Stimulated activated CD4-positive, alpha-beta T cell treated with anti-CD3 and anti-CD28 coated beads, Interleukin-4, amount 100 ng/mL, for 48 hours (primary cell): ENCODE data around the gene SAMD3.
"Not testable (repeated sequence)": the region's sequence is repeated elsewhere in the genome, so short reads cannot be mapped to it uniquely, and the experiment has no call there.

ENCODE experiments used
- DNase-seq, 2 donors: peaks; one replicate each; pipeline ENCODE4 v3.0.0-alpha.2; 2020; ENCODE audit warnings: low read depth in 2 of 2

The SAMD3 gene

GRCh38 chr6:130207979-130208649 is 14.6 kb downstream of the SAMD3 start:
- no peak for DNase-seq

DNA sequence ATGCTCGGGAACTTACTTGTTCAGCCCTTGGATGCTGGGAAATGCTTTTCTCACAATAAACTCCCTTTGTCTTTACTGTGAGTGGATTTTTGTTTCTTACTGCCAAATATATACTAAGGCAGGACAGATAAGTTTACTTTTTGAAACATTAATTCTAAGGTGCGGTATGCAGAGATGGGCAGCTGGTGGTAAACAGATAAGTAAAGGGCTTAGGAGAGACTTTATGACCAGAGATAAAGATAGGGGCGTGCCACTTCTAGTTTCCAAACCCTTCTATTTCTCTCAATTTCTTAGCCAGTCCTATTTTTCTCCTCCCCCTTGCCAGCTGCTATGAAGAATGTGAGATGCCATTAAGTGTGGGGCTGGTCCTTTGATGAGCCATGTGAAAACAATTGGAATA is 16.3 kb downstream of the SAMD3 start:
- DNase-seq = no peak

DNA sequence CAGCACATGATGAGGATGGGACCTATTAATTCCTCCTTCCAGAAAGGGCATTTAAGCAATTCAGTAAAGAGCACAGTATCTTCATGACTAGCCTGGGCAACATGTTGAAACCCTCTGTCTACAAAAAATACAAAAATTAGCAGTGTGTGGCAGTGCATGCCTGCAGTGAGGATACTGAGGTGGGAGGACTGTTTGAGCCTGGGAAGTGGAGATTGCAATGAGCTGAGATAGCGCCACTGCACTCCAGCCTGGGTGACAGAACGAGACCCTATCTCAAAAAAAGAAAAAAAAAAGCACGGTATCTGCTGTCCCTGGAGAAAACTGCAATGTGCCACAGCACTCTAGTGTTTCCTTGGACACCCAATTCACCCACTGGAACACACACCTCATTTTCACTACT is 18.4 kb downstream of the SAMD3 start:
- DNase-seq = no peak

DNA sequence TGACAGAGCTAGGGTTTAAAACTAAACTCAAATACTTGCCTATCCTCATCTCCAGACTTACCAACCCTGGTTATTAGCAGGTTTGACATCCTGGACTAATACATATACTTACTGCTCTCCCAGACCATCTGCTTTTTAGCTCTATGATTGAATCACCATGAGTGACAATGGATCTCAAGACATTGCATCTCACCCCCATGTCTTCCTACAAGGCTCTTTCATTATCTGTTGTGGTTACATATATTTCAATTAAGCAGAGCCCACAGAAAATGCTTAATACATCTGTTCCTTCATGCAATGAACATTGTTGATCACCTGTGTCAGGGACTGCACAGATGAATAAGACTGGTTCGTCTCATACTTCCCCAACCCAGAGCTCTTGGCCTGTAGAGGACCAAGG is 19.4 kb downstream of the SAMD3 start:
- no peak for DNase-seq

DNA sequence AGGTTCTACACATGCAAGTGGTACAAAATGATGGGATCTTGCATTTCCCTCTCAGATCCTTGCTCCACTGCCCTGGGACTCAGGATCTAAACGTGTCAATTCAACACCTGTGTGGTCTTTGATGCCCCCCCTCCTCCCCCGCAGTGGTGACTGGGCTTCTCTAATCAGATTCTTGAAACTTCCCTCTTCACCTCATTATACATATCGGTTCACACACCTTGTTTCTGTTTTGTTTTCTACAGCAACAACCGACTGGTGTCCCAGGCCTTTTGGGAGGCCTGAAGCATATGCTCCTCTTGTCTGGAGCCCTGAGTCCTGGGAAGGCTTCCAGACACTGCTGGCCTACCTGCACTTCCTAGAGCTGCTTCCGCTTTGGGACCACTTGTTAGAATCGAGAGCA is 20.0 kb downstream of the SAMD3 start:
- no peak for DNase-seq

DNA sequence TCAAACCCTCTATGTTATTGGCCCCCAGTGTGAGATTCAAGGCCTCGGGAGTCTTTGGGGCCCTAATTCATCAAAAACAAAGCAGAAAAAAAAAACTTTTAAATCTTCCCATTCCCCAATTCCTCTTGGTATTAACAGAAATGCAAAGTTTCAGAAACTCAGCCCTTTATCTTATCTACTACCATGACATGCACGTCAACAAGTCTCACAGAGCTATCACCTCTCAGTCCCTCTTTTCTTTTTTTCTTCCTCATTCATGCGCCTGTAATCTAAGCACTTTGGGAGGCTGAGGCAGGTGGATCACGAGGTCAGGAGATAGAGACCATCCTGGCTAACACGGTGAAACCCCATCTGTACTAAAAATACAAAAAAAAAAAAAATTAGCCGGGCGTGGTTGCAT is 22.7 kb downstream of the SAMD3 start:
- no peak for DNase-seq

GRCh38 chr6:130198483-130199035 is 24.2 kb downstream of the SAMD3 start:
- DNase-seq = no peak

DNA sequence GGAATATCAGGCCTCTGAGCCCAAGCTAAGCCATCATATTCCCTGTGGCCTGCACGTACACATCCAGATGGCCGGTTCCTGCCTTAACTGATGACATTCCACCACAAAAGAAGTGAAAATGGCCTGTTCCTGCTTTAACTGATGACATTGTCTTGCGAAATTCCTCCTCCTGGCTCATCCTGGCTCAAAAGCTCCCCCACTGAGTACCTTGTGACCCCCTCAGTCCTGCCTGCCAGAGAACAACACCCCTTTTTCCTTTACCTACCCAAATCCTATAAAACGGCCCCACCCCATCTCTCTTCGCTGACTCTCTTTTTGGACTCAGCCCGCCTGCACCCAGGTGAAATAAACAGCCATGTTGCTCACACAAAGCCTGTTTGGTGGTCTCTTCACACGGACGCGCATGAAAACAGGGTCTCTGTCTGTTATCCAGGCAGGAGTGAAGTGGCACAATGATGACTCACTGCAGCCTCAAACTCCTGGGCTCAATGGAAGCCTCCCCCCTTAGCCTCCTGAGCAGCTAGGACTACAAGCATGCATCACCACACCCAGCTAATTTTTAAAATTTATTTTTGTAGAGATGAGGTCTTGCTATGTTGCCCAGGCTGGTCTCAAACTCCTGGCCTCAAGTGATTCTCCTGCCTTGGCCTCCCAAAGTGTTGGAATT is 24.8 kb downstream of the SAMD3 start:
- DNase-seq = not testable (repeated sequence)

- not testable (repeated sequence) for DNase-seq
Measured at GRCh38 chr6:130194434-130194833, 28.3 kb downstream of the SAMD3 start.

GRCh38 chr6:130190701-130191690 is 31.8 kb downstream of the SAMD3 start:
- no peak for DNase-seq

- no peak for DNase-seq
Measured at GRCh38 chr6:130189531-130190397, 33.0 kb downstream of the SAMD3 start.

- DNase-seq = no peak
Measured at GRCh38 chr6:130188207-130188899, 34.4 kb downstream of the SAMD3 start.

DNA sequence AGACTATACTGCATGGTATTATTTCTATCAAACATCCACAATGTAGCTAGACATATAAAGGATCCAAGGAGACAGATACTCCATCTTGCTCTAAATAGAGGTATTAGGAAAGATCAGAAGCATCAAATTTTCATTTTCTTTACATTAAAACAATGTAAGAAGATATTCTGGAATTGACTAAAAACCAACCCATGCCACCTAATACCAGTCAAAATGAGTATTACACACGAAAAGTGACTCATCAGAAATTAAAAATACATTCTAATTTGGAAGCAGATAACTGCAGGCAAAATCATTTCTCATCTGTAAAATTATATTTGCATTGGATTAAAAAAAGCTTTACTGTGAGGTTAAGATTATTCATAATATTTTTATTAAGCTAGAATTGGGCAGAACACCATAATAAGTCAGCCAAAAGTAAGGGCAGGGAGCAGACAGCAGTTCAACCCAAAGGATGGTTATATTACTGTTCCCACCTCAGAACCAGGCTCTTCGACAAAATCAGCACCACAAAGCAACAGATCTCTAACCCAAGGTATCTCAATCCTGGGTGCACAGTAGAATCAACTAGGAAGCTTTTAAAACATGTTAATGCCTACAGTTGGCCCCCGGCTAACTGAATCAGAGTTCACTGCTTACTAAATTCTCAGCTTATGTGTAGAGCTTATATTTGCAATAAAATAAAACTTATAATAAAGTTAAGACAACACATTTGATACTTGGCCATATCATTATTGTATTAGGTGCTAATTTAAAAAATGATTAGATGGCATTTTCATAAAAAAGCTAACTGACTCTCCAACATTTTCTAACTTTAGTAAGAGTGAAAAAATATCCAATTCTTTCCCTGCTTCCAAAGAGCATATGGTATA is 35.2 kb downstream of the SAMD3 start:
- DNase-seq = no peak

GRCh38 chr6:130185658-130186057 is 37.1 kb downstream of the SAMD3 start:
- DNase-seq = no peak

DNA sequence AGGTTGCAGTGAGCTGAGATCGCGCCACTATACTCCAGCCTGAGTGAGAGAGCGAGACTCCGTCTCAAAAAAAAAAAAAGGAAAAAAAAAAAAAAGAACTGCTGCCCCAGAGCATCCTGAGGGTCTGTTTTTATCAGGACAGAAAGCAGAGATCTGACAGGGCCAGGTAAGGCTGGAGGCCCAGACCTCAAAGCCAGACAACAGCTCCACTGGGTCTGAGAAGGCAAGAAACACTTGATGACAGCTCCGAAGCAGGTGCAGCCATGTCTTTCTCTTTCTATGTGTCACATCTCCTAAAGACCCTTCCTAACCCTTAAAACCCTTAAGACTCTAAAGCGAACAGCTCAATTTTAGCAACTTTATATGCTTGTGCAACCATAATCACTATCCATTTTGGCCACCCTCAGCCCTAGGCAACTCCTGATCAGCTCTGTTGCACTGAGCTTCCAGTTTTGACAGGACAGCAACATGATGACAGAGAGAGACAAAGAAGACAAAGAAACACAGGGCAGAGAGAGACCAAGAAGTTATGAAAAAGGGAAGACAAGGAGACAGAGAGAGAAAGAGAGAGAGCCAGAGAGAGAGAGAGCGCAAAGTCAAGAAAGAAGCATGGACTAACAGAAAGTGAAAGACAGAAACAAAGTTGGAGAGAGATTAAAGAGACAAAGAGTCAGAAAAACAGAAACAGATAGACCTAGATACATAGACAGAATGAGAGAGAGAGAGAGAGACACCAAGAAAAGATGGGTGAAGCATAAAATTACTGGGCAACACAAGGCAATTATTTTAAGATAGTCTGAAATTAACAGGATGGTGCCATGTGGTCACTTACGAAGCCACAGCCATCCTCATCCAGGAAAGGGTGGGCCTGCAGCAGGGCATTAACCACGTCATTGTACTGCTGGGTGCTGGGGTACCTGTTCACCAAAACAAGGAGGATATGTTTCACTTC is 39.2 kb downstream of the SAMD3 start:
- DNase-seq = no peak

GRCh38 chr6:130182466-130182865 is 40.3 kb downstream of the SAMD3 start:
- no peak for DNase-seq

DNA sequence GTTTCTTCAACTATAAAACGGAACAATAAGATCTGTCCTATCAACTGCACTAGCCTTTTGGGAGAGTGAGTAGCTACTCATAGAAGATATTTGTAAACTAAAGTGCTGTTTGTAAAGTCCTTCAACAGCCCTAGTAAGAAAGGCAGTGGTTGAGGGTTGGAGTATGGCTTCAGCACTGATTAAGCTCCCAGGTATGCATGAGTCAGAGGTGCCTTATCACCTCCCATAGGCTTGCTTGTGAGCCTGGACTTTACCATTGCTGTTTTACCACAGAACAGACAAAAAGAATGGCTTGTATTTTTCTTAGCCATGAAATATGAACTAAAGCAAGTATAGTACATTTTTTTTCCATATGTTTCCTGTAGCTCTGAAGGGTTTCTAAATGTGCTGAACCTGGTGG is 44.1 kb downstream of the SAMD3 start:
- DNase-seq = no peak

- no peak for DNase-seq
Measured at GRCh38 chr6:130176378-130176777, 46.4 kb downstream of the SAMD3 start.
